ENCODE measurements around the gene ROPN1.

Gene ROPN1

GRCh38 chr3:123947482-123947881, 44.4 kb downstream of the ROPN1 start:
- no peak for DNase-seq

- no peak for DNase-seq
Observed at GRCh38 chr3:123941542-123941941, 50.4 kb downstream of the ROPN1 start.

GRCh38 chr3:123941121-123941520, 50.8 kb downstream of the ROPN1 start:
- DNase-seq = no peak

GRCh38 chr3:123939706-123940105, 52.2 kb downstream of the ROPN1 start:
- DNase-seq = no peak

- no peak for DNase-seq
Observed at GRCh38 chr3:123936400-123936799, 55.5 kb downstream of the ROPN1 start.

- no peak for DNase-seq
Observed at GRCh38 chr3:123935830-123936229, 56.1 kb downstream of the ROPN1 start.

GRCh38 chr3:123934250-123934649, 57.7 kb downstream of the ROPN1 start:
- DNase-seq = no peak

- no peak for DNase-seq
Observed at GRCh38 chr3:123930445-123930844, 61.5 kb downstream of the ROPN1 start.

GRCh38 chr3:123929325-123929724, 62.6 kb downstream of the ROPN1 start:
- DNase-seq = no peak

- no peak for DNase-seq
Observed at GRCh38 chr3:123926396-123926795, 65.5 kb downstream of the ROPN1 start.

- no peak for DNase-seq
Observed at GRCh38 chr3:123920868-123921267, 71.1 kb downstream of the ROPN1 start.

GRCh38 chr3:123920383-123920782, 71.5 kb downstream of the ROPN1 start:
- DNase-seq = no peak

GRCh38 chr3:123919353-123919752, 72.6 kb downstream of the ROPN1 start:
- no peak for DNase-seq

All from amniotic stem cell (primary cell).